Measurements from ENCODE around the gene KRT15.

KRT15 gene

DNA sequence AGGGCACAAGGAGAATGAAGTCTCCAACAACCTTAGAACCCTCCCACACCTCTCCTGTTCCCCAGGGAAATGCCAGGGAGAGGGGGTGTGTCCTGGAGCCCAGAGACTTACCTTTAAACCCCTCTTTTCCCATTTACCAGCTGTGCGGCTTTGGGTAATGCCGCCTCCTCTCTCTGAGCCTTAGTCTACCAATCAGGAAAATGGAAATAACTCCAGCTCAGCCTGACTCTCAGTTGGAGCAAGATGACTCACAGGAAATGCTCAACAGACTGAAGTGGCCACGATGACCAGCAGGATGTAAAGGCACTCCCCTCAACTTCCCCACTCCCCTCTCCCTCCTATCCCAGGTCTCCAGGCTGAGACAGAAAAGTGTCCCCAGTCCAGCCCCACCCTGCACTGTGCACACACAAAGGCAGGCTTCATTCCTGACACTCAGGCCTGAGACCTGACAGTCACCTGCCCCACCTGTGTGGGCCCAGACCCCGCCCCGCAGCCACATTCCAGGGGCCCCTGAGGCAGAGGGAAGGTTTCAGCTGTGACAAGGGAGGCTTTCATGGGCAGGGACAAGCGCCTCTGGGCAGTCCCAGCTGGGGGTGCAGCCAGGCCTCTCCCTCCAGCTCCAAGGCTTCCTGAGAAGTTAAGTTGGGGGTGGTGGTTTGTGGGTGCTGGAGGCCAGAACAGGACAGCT, 3.0 kb upstream of the KRT15 start:
- Histone ChIP-seq H3K4me3 (ENCODE audit: low read depth, low read length, poor library complexity, severe bottlenecking) (no peak overlapping the region), H3K79me2 (ENCODE audit: insufficient read depth, low read length) (no peaks in the 10 kb centered on the region), H3K4me1 (ENCODE audit: insufficient read depth, low read length, severe bottlenecking) (no peaks in the 10 kb centered on the region), H3K9me2 (ENCODE audit: low read depth, low read length) (no peaks in the 10 kb centered on the region), H3F3A (ENCODE audit: insufficient read depth, low read length) (no peaks in the 10 kb centered on the region), H3K4me2 (ENCODE audit: low read length) (no peak overlapping the region), H3K27ac (ENCODE audit: low read depth, low read length, poor library complexity, severe bottlenecking) (no peak overlapping the region), H3K9me3 (ENCODE audit: low read length) (no peaks in the 10 kb centered on the region), H3K27me3 (ENCODE audit: insufficient read depth, low read length) (0 out of 2 replicates have a peak, but pooled peaks cover 3% of the 10 kb centered on the region), H3K36me3 (ENCODE audit: insufficient read depth, low read length) (no peaks in the 10 kb centered on the region), H2AFZ (ENCODE audit: low read length) (no peak overlapping the region), H4K20me1 (ENCODE audit: insufficient read depth, low read length) (no peaks in the 10 kb centered on the region), H3K9ac (ENCODE audit: low read length) (no peak overlapping the region)
- TF ChIP-seq, protein P1, sequence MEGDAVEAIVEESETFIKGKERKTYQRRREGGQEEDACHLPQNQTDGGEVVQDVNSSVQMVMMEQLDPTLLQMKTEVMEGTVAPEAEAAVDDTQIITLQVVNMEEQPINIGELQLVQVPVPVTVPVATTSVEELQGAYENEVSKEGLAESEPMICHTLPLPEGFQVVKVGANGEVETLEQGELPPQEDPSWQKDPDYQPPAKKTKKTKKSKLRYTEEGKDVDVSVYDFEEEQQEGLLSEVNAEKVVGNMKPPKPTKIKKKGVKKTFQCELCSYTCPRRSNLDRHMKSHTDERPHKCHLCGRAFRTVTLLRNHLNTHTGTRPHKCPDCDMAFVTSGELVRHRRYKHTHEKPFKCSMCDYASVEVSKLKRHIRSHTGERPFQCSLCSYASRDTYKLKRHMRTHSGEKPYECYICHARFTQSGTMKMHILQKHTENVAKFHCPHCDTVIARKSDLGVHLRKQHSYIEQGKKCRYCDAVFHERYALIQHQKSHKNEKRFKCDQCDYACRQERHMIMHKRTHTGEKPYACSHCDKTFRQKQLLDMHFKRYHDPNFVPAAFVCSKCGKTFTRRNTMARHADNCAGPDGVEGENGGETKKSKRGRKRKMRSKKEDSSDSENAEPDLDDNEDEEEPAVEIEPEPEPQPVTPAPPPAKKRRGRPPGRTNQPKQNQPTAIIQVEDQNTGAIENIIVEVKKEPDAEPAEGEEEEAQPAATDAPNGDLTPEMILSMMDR (IDR thresholded peaks at IDR 0.05; ENCODE audit: low read length): no peak
- TF ChIP-seq EZH2 (IDR thresholded peaks at IDR 0.05; ENCODE audit: borderline replicate concordance, low read length): no peak

DNA sequence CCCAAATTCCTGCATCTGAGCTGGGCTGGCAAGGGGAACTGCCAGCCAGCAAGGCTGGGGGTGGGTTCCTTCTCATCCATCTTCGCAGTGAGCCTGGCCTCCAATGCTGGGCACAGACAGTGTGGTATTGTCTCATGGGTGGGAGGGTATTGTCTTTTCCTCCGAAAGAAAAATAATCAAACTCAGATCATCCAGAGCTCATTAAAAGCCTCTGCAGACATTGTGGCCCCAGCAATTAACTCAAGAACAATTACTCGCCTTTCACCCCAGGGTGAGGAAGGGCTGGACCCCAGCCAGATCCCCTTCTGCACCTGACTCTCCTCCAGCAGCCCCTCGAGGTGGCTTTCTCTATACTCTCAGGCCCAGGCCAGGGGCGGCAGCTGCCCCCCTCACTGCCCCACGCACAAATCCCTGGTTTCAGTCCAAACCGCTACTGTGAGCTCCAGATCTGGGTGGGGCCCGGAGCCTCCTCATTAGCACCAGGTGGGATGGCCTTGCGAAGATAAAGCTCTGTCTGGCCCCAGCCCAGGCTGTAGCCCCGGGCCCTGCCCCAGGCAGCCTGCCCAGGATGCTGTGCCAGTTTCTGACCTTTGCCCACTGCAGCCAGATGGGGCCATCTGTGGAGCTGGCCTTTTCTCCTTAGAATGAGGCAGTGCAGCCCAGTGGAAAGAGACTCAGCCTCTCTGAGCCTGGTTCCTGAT, 2.3 kb upstream of the KRT15 start:
- Histone ChIP-seq H3K4me3 (ENCODE audit: low read depth, low read length, poor library complexity, severe bottlenecking) (no peak overlapping the region), H3K27ac (ENCODE audit: low read depth, low read length, poor library complexity, severe bottlenecking) (no peak overlapping the region), H4K20me1 (ENCODE audit: insufficient read depth, low read length) (no peaks in the 10 kb centered on the region), H3F3A (ENCODE audit: insufficient read depth, low read length) (no peaks in the 10 kb centered on the region), H3K4me1 (ENCODE audit: insufficient read depth, low read length, severe bottlenecking) (no peaks in the 10 kb centered on the region), H3K9me3 (ENCODE audit: low read length) (no peaks in the 10 kb centered on the region), H3K27me3 (ENCODE audit: insufficient read depth, low read length) (0 out of 2 replicates have a peak, but pooled peaks cover 3% of the 10 kb centered on the region), H3K79me2 (ENCODE audit: insufficient read depth, low read length) (no peaks in the 10 kb centered on the region), H3K36me3 (ENCODE audit: insufficient read depth, low read length) (no peaks in the 10 kb centered on the region), H2AFZ (ENCODE audit: low read length) (no peak overlapping the region), H3K9me2 (ENCODE audit: low read depth, low read length) (no peaks in the 10 kb centered on the region), H3K4me2 (ENCODE audit: low read length) (no peak overlapping the region), H3K9ac (ENCODE audit: low read length) (no peak overlapping the region)
- TF ChIP-seq EZH2 (IDR thresholded peaks at IDR 0.05; ENCODE audit: borderline replicate concordance, low read length): no peak
- TF ChIP-seq, protein P1 (IDR thresholded peaks at IDR 0.05; ENCODE audit: low read length): no peak

DNA sequence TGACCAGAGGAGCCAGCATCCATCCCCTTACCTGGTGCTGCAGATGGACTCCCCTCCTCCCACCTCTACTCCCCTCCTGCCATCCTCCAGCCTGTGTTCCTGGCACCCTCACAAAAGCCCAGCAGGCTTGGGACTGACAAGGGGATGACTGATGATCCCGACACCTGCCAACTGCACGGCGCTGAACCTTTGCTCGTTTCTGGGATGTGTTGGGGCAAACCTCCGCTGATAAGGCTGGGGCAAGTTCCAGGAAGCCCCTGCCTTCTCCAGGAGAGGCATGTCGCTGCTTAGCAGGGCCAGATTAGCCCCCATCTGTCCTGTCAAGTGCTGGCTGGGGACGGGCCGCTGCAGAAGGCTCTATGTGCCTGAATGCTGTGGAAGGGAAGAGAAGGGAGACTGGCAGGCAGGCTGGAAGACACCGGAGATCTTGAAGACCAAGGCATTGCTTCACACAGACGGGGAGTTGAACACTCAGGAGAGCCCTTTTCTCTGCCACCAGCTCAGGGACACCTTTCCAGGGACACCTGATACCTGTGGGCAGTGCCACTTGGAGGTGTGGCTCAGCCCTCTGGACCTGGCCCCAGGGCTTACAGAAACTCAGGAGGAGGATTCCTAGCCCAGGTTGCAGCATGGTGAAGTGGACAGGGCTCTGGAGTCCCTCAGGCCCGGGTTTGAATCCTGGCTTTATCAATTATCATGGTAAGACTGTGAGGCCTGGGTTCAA, 973 bp upstream of the KRT15 start:
- Histone ChIP-seq H3K4me1 (ENCODE audit: insufficient read depth, low read length, severe bottlenecking) (no peaks in the 10 kb centered on the region), H3K9ac (ENCODE audit: low read length) (no peak overlapping the region), H2AFZ (ENCODE audit: low read length) (no peak overlapping the region), H3F3A (ENCODE audit: insufficient read depth, low read length) (no peaks in the 10 kb centered on the region), H3K4me2 (ENCODE audit: low read length) (no peak overlapping the region), H4K20me1 (ENCODE audit: insufficient read depth, low read length) (no peaks in the 10 kb centered on the region), H3K4me3 (ENCODE audit: low read depth, low read length, poor library complexity, severe bottlenecking) (no peak overlapping the region), H3K79me2 (ENCODE audit: insufficient read depth, low read length) (no peaks in the 10 kb centered on the region), H3K9me2 (ENCODE audit: low read depth, low read length) (no peaks in the 10 kb centered on the region), H3K9me3 (ENCODE audit: low read length) (no peaks in the 10 kb centered on the region), H3K36me3 (ENCODE audit: insufficient read depth, low read length) (no peaks in the 10 kb centered on the region), H3K27me3 (ENCODE audit: insufficient read depth, low read length) (0 out of 2 replicates have a peak, but pooled peaks cover 3% of the 10 kb centered on the region), H3K27ac (ENCODE audit: low read depth, low read length, poor library complexity, severe bottlenecking) (no peak overlapping the region)
- TF ChIP-seq, protein P1 (IDR thresholded peaks at IDR 0.05; ENCODE audit: low read length): no peak
- no peak for TF ChIP-seq EZH2 (IDR thresholded peaks at IDR 0.05; ENCODE audit: borderline replicate concordance, low read length)

Data from OCI-LY1 (cell line).